ENCODE data around the gene TMPRSS11E.
"Not testable (repeated sequence)": the region's sequence is repeated elsewhere in the genome, so short reads cannot be mapped to it uniquely, and the experiment has no call there.

- TF ChIP-seq POLR2A, CTCF (IDR thresholded peaks at IDR 0.05): not testable (repeated sequence)
Measured at GRCh38 chr4:68503462-68503861, 56.2 kb downstream of the TMPRSS11E start.

All from heart left ventricle (tissue), 13 donors.